Activated B cell treated with CpG ODN at 0.5 μM for 24 hours (primary cell): Measurements from ENCODE around the gene ROR1. TPM values are rescaled to one million over a fixed set of nuclear protein-coding genes. Genes with fewer than 3 reads are reported as not detected.

ENCODE experiments used
- ATAC-seq: fragments of 200-7000 bp; cut with Tn5 transposase; one replicate; pipeline ENCODE4 v1.10.0; 2021; ENCODE audit warnings: low read depth, mild to moderate bottlenecking, moderate library complexity
- CTCF ChIA-PET: fragments of 350-600 bp; sonication (Branson Sonifier 250); formaldehyde crosslinking; loops from one replicate; lab custom pipeline; 2021; ENCODE audit warnings: antibody characterized with exemption; lab: Charles Lee
- POLR2A ChIA-PET: fragments of 350-600 bp; sonication (Branson Sonifier 250); formaldehyde crosslinking; loops from one replicate; lab custom pipeline; 2021; ENCODE audit warnings: antibody characterized with exemption; lab: Charles Lee
- DNase-seq: peaks from one replicate; pipeline ENCODE4 v3.0.0; 2022
- H3K27ac Mint-ChIP-seq: one replicate; pipeline ENCODE4 v1.8.0; 2020; ENCODE audit warnings: mixed read lengths
- H3K27me3 Mint-ChIP-seq: one replicate; pipeline ENCODE4 v1.8.0; 2021; ENCODE audit warnings: mixed read lengths
- H3K36me3 Mint-ChIP-seq: one replicate; pipeline ENCODE4 v1.8.0; 2021; ENCODE audit warnings: low read depth, mixed read lengths
- H3K4me1 Mint-ChIP-seq: one replicate; pipeline ENCODE4 v1.8.0; 2021; ENCODE audit warnings: mixed read lengths
- H3K4me3 Mint-ChIP-seq: one replicate; pipeline ENCODE4 v1.8.0; 2020; ENCODE audit warnings: mild to moderate bottlenecking, mixed read lengths
- H3K9me3 Mint-ChIP-seq: one replicate; pipeline ENCODE4 v1.8.0; 2020; ENCODE audit warnings: mixed read lengths
- intact Hi-C: fragments of 100-400 bp; cut with micrococcal nuclease; formaldehyde crosslinking; loops from one replicate; pipeline ENCODE4 v1.15.1; 2024
- total RNA-seq: library from RNA; stranded (reverse); gene quantifications from 2 replicates; pipeline ENCODE4 v1.2.3, GENCODE V29; 2022
- TF ChIP-seq, protein P1 (sequence below): fragments of 200-600 bp; IDR thresholded peaks from one replicate; pipeline ENCODE4 v1.8.0; 2022; ENCODE audit warnings: antibody characterized with exemption, mild to moderate bottlenecking

ROR1 gene
- total RNA-seq, 1 donor from 2014 or later: 2.2 TPM

DNA sequence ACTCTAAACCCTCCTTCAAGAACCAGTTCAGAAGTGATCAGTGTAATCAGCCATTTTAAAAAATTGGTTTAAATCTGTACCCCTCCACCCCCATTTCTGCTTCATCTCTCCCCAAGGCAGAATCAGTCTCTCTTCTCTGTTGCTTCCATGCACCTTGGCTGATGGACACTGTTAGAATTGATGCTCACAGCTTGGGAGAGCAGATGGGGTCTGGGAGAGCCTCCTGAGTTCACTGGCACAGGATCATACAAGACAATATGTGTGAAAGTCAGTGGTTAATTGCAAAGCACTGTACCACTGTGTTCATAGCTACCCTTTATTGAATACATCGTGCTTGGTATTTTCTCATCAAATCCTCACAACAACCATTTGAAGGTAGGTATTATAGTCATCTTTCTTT is 140.9 kb downstream of the ROR1 start:
- no peak overlapping the region for H3K27ac Mint-ChIP-seq
- H3K36me3 Mint-ChIP-seq: no peaks in the 10 kb centered on the region
- ChIA-PET CTCF (interaction anchor here (0.7 to 3.8 kb wide), 11 partner anchors 13 to 298 kb away, joined by 3 to 63 read pairs (median 4); partner anchors contain the start of gene ROR1), POLR2A (interaction anchor here (1.2 kb wide), 1 partner anchor 223 kb away, joined by 3 read pairs; no protein-coding TSS in a partner anchor)
- H3K4me1 Mint-ChIP-seq: no peaks in the 10 kb centered on the region
- intact Hi-C loops: loop anchor here (1.0 to 5.0 kb wide), 6 partner anchors 87 to 299 kb away; no protein-coding TSS in a partner anchor
- TF ChIP-seq, protein P1, sequence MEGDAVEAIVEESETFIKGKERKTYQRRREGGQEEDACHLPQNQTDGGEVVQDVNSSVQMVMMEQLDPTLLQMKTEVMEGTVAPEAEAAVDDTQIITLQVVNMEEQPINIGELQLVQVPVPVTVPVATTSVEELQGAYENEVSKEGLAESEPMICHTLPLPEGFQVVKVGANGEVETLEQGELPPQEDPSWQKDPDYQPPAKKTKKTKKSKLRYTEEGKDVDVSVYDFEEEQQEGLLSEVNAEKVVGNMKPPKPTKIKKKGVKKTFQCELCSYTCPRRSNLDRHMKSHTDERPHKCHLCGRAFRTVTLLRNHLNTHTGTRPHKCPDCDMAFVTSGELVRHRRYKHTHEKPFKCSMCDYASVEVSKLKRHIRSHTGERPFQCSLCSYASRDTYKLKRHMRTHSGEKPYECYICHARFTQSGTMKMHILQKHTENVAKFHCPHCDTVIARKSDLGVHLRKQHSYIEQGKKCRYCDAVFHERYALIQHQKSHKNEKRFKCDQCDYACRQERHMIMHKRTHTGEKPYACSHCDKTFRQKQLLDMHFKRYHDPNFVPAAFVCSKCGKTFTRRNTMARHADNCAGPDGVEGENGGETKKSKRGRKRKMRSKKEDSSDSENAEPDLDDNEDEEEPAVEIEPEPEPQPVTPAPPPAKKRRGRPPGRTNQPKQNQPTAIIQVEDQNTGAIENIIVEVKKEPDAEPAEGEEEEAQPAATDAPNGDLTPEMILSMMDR: no peak
- DNase-seq: no peak
- no peak overlapping the region for H3K4me3 Mint-ChIP-seq
- no peaks in the 10 kb centered on the region for H3K9me3 Mint-ChIP-seq
- H3K27me3 Mint-ChIP-seq: peaks cover 7% of the 10 kb centered on the region
- ATAC-seq: no peak

DNA sequence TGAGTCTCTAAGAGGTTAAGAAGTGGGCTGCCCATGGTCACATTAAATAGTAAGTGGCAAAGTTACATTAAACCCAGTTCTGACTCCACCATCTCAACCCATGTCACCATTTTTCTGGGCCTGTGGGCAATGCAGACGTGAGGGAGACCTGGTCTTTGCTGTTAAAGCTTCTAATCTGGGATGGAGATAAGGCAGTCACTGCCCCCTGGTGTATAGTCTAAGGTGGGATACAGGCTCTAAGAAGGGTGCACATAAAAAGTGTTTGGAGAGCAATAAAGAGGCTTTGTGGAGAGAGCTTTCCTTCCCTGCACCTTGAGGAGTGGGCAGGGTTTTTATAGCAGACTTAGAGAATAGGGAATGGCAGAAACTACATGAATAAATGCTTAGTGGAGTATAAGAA is 141.3 kb downstream of the ROR1 start:
- DNase-seq: no peak

DNA sequence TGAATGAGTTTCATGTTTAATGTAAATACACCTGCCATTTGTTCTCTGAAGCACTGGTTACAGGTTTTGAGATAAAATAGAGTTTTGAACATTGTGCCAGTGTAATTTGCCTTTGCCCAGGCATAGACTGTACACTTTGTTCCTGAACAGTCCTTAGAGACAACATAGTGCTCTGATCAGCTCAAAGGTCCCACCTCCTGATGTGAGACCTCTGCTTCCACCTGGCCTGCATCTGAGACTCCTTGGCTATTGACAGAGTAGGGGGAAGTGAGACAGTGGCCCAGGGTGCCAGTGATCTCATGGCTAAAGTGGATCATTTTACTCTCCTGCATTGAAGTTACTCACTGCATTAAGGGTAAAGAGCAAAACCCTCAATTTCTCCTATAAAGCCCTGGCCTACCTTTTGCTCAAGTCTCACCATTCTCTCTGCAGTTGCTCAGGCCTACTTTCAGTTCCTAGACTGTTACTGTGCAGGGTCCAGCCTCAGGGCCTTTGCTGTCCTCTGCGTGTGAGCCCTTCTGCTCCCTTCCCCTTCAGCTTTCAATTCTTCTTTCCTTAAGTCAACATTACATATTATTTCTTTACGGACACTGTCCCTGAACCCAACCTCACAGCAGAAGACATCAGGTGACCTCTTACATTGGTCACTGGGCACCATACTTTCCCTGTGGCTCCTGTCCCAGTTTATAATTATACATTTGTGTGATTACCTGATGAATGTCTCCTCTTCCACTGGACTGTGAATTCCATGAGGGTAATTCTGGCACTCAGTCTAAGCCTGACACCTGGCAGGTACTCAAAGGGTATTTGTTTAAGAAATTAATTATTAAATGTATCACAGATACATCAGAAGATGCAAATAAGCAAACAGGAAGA is 142.9 kb downstream of the ROR1 start:
- POLR2A ChIA-PET: no interaction called here
- Mint-ChIP-seq H3K4me3 (no peak overlapping the region), H3K9me3 (no peaks in the 10 kb centered on the region), H3K27ac (no peak overlapping the region), H3K4me1 (no peaks in the 10 kb centered on the region), H3K27me3 (peaks cover 14% of the 10 kb centered on the region), H3K36me3 (no peaks in the 10 kb centered on the region)
- ATAC-seq (no peak), DNase-seq (no peak)
- CTCF ChIA-PET: interaction anchor here (1.4 to 3.8 kb wide), 4 partner anchors 10 to 224 kb away, joined by 4 to 63 read pairs (median 12); partner anchors contain the start of gene ROR1
- intact Hi-C loops: loop anchor here (5.0 kb wide), 2 partner anchors 89 to 209 kb away; no protein-coding TSS in a partner anchor
- TF ChIP-seq, protein P1: no peak

More for the DNA sequence above, 141.3 kb downstream of the ROR1 start:
- CTCF ChIA-PET: interaction anchor here (0.7 to 3.8 kb wide), 12 partner anchors 8 to 298 kb away, joined by 3 to 63 read pairs (median 4); partner anchors contain the start of gene ROR1
- no peaks in the 10 kb centered on the region for H3K36me3 Mint-ChIP-seq
- POLR2A ChIA-PET: no interaction called here
- no peak overlapping the region for H3K4me3 Mint-ChIP-seq
- intact Hi-C loops: loop anchor here (1.0 to 5.0 kb wide), 6 partner anchors 88 to 300 kb away; no protein-coding TSS in a partner anchor
- TF ChIP-seq, protein P1: no peak
- peak; percentile 69 for ATAC-seq
- no peak overlapping the region for H3K27ac Mint-ChIP-seq
- no peaks in the 10 kb centered on the region for H3K4me1 Mint-ChIP-seq
- peaks cover 9% of the 10 kb centered on the region for H3K27me3 Mint-ChIP-seq
- no peaks in the 10 kb centered on the region for H3K9me3 Mint-ChIP-seq

DNA sequence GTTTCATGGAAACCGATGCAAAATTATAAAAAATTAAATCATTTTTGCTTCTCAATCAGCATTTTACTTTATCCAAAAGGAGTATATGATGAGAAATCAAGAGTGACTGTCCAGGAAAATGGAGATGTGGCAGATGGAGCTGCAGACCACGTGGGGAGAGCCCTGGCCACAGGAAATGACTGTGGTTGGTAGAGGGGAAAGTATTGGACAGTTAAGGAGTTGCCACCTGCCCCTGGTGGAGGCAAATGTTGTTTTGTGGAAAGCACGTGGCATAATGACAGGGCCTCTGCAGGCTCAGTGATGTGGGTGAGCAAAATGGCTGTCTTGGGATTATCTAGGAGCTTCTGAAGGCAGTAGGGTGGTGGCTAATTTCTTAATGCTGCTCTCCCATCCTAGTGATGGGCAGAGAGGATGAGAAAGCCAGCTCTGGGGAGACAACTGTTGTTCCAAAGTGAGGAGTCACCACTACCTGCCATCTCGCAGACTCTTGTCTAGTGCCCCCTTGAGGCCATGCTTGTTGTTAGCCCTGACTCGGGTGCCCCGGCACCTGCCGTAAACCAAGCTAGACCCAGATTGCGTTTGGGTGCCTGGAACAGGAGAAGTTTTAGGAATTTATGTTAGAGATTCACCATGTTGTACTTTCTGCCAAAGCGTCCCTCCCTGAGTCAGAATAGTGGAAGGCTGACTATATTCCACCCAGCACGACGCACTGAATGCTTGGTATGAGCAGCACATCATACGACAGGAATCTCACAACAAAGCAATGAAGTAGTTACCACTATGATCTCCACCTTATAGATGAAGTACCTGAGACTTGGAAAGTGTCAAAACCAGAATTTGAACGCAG is 144.0 kb downstream of the ROR1 start:
- CTCF ChIA-PET: interaction anchor here (3.5 kb wide), 1 partner anchor 226 kb away, joined by 19 read pairs; no protein-coding TSS in a partner anchor
- Mint-ChIP-seq H3K4me1 (no peaks in the 10 kb centered on the region), H3K36me3 (no peaks in the 10 kb centered on the region), H3K27me3 (peaks cover 14% of the 10 kb centered on the region), H3K9me3 (no peaks in the 10 kb centered on the region), H3K4me3 (no peak overlapping the region), H3K27ac (no peak overlapping the region)
- DNase-seq: no peak
- TF ChIP-seq, protein P1: no peak
- POLR2A ChIA-PET: no interaction called here
- no peak for ATAC-seq
- intact Hi-C loops: loop anchor here (1.0 to 5.0 kb wide), 3 partner anchors 90 to 326 kb away; no protein-coding TSS in a partner anchor
